Measurements from ENCODE around the gene HSP90AA1.

GRCh38 chr14:102092806-102093205, 6.0 kb upstream of the HSP90AA1 start:
- TF ChIP-seq, protein P1, sequence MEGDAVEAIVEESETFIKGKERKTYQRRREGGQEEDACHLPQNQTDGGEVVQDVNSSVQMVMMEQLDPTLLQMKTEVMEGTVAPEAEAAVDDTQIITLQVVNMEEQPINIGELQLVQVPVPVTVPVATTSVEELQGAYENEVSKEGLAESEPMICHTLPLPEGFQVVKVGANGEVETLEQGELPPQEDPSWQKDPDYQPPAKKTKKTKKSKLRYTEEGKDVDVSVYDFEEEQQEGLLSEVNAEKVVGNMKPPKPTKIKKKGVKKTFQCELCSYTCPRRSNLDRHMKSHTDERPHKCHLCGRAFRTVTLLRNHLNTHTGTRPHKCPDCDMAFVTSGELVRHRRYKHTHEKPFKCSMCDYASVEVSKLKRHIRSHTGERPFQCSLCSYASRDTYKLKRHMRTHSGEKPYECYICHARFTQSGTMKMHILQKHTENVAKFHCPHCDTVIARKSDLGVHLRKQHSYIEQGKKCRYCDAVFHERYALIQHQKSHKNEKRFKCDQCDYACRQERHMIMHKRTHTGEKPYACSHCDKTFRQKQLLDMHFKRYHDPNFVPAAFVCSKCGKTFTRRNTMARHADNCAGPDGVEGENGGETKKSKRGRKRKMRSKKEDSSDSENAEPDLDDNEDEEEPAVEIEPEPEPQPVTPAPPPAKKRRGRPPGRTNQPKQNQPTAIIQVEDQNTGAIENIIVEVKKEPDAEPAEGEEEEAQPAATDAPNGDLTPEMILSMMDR (IDR thresholded peaks at IDR 0.05; ENCODE audit: low read depth, low read length) = no peak
- no peak for TF ChIP-seq EZH2phosphoT487 (IDR thresholded peaks at IDR 0.05; ENCODE audit: low read depth)
